HCT116 (cell line): ENCODE measurements around the gene ORC5. TPM values are rescaled to one million over a fixed set of nuclear protein-coding genes. Genes with fewer than 3 reads are reported as not detected.

Experiments used
- ATAC-seq: fragments of 200-7000 bp; cut with Tn5 transposase; 2 replicates; pipeline ENCODE4 v1.9.1; 2020; ENCODE audit warnings: mild to moderate bottlenecking, moderate library complexity
- BruUV-seq: library from RNA; stranded (reverse); fragments of 400-500 nt; replicated peaks from 2 replicates; lab custom pipeline; 2021; lab: Mats Ljungman, UMichigan
- CTCF ChIA-PET: fragments of 300-600 bp; sonication (Branson Sonifier 250); formaldehyde crosslinking; loops from one replicate; lab custom pipeline; 2021; ENCODE audit warnings: antibody characterized with exemption; lab: Charles Lee
- POLR2A ChIA-PET: fragments of 300-600, 350-600 bp; sonication (Branson Sonifier 250); formaldehyde crosslinking; loops from one replicate; lab custom pipeline; 2021; ENCODE audit warnings: antibody characterized with exemption; lab: Charles Lee
- RAD21 ChIA-PET, 2 experiments: fragments of 300-600 bp; sonication (Branson Sonifier 250); formaldehyde crosslinking; loops; one replicate each; lab custom pipeline; 2023; ENCODE audit warnings: low total read pairs in 2 of 2; ENCODE audit not compliant: uncharacterized antibody in 2 of 2, unreplicated experiment in 2 of 2, low non-redundant PET in 1 of 2; lab: Charles Lee
- DNase-seq: peaks from one replicate; pipeline ENCODE4 v3.0.0-alpha.2; 2010; ENCODE audit warnings: low read depth, low spot score
- H2AFZ ChIP-seq: fragments of 200-600 bp; shearing (Covaris generic), sonication (generic); 2 replicates; pipeline ENCODE4 v1.6.1; 2017; ENCODE audit warnings: low read depth, mixed run types, mixed read lengths, antibody characterized with exemption, low read length; ENCODE audit not compliant: poor library complexity, severe bottlenecking
- H3K27ac ChIP-seq: 2 replicates; pipeline ENCODE4 v1.5.1; 2012; ENCODE audit warnings: low read depth, low read length
- H3K27me3 ChIP-seq: fragments of 200-600 bp; sonication (generic); 2 replicates; pipeline ENCODE4 v1.6.1; 2016; ENCODE audit warnings: mixed run types, low read length, mixed read lengths; ENCODE audit not compliant: insufficient read depth
- H3K36me3 ChIP-seq, 2 experiments: fragments of 200-500 bp in 1 of 2; fragments of 200-600 bp in 1 of 2; sonication (Bioruptor generic) in 1 of 2; sonication (generic) in 1 of 2; 2 replicates each; pipeline versions ENCODE4 v1.5.1 to v1.6.1; 2014 to 2016; ENCODE audit warnings: low read length in 2 of 2, inconsistent platforms in 1 of 2, mixed read lengths in 1 of 2, mixed run types in 1 of 2; ENCODE audit not compliant: insufficient read depth in 2 of 2, control insufficient read depth in 1 of 2
- H3K4me1 ChIP-seq, 2 experiments: fragments of 200-600 bp in 1 of 2; sonication (generic) in 1 of 2; 2 replicates each; pipeline versions ENCODE4 v1.5.1 to v1.6.1; 2012 to 2017; ENCODE audit warnings: low read length in 2 of 2, inconsistent platforms in 1 of 2, mild to moderate bottlenecking in 1 of 2, mixed read lengths in 1 of 2, mixed run types in 1 of 2, moderate library complexity in 1 of 2; ENCODE audit not compliant: insufficient read depth in 2 of 2, control insufficient read depth in 1 of 2
- H3K4me2 ChIP-seq: fragments of 200-600 bp; sonication (generic); 2 replicates; pipeline ENCODE4 v1.6.1; 2017; ENCODE audit warnings: mixed run types, low read length, mixed read lengths
- H3K4me3 ChIP-seq, 2 experiments: fragments of 200-600 bp in 1 of 2; sonication (generic) in 1 of 2; replicated peaks in 1 of 2; 2 replicates each; pipeline ENCODE4 v1.5.1; 2011 to 2016; ENCODE audit warnings: low read length in 2 of 2, control low read depth in 1 of 2, low read depth in 1 of 2, mild to moderate bottlenecking in 1 of 2, mixed read lengths in 1 of 2, mixed run types in 1 of 2
- H3K79me2 ChIP-seq: fragments of 200-600 bp; sonication (generic); 2 replicates; pipeline ENCODE4 v1.6.1; 2017; ENCODE audit warnings: mild to moderate bottlenecking, mixed run types, low read length, moderate library complexity, mixed read lengths; ENCODE audit not compliant: insufficient read depth
- H3K9ac ChIP-seq: fragments of 200-600 bp; sonication (generic); 2 replicates; pipeline ENCODE4 v1.6.1; 2016; ENCODE audit warnings: low read length, mixed read lengths
- H3K9me2 ChIP-seq: fragments of 200-600 bp; sonication (generic), shearing (Covaris generic); 2 replicates; pipeline ENCODE4 v1.6.1; 2017; ENCODE audit warnings: mixed run types, mild to moderate bottlenecking, moderate library complexity; ENCODE audit not compliant: insufficient read depth
- H3K9me3 ChIP-seq, 2 experiments: fragments of 200-500 bp in 1 of 2; fragments of 200-600 bp in 1 of 2; sonication (Bioruptor generic) in 1 of 2; sonication (generic) in 1 of 2; 2 replicates each; pipeline ENCODE4 v1.6.1; 2014 to 2017; ENCODE audit warnings: low read length in 2 of 2, mixed read lengths in 2 of 2, inconsistent platforms in 1 of 2, low read depth in 1 of 2, mild to moderate bottlenecking in 1 of 2, mixed run types in 1 of 2, moderate library complexity in 1 of 2; ENCODE audit not compliant: control insufficient read depth in 1 of 2, insufficient read depth in 1 of 2
- H4K20me1 ChIP-seq: fragments of 200-600 bp; sonication (generic), shearing (Covaris generic); 2 replicates; pipeline ENCODE4 v1.6.1; 2017; ENCODE audit warnings: mixed run types, mild to moderate bottlenecking, moderate library complexity; ENCODE audit not compliant: insufficient read depth
- CBX3 ChIP-seq: IDR thresholded peaks from 2 replicates; pipeline ENCODE4 v1.6.1; 2012; ENCODE audit warnings: low read depth
- CEBPB ChIP-seq: IDR thresholded peaks from 2 replicates; pipeline ENCODE4 v1.6.1; 2012; ENCODE audit warnings: low read depth
- ELF1 ChIP-seq: IDR thresholded peaks from 2 replicates; pipeline ENCODE4 v1.6.1; 2012; ENCODE audit warnings: low read depth, borderline replicate concordance
- EZH2 ChIP-seq: fragments of 200-600 bp; sonication (generic); IDR thresholded peaks from 2 replicates; pipeline ENCODE4 v1.6.1; 2017; ENCODE audit warnings: antibody characterized with exemption, mixed run types
- EZH2phosphoT487 ChIP-seq: fragments of 200-600 bp; IDR thresholded peaks from 2 replicates; pipeline ENCODE4 v1.6.1; 2018; ENCODE audit warnings: antibody characterized with exemption, borderline replicate concordance
- FOSL1 ChIP-seq: IDR thresholded peaks from 2 replicates; pipeline ENCODE4 v1.6.1; 2012; ENCODE audit warnings: low read depth
- POLR2A ChIP-seq: IDR thresholded peaks from 2 replicates; pipeline ENCODE4 v1.7.0; 2011; ENCODE audit warnings: borderline replicate concordance; ENCODE audit not compliant: insufficient read depth, insufficient read length; ENCODE audit errors: extremely low read depth
- POLR2AphosphoS5 ChIP-seq: IDR thresholded peaks from 2 replicates; pipeline ENCODE4 v1.6.1; 2011; ENCODE audit warnings: mild to moderate bottlenecking, low read depth, low read length, moderate library complexity
- RAD21 ChIP-seq: IDR thresholded peaks from 2 replicates; pipeline ENCODE4 v1.6.1; 2012; ENCODE audit warnings: low read depth, mild to moderate bottlenecking
- SIN3A ChIP-seq: IDR thresholded peaks from 2 replicates; pipeline ENCODE4 v1.6.1; 2012; ENCODE audit warnings: low read depth
- SRF ChIP-seq: IDR thresholded peaks from 2 replicates; pipeline ENCODE4 v1.6.1; 2012; ENCODE audit warnings: low read depth
- TCF7L2 ChIP-seq: IDR thresholded peaks from 2 replicates; pipeline ENCODE4 v1.7.0; 2011; ENCODE audit warnings: borderline replicate concordance, inconsistent platforms; ENCODE audit not compliant: insufficient read depth, insufficient read length; ENCODE audit errors: extremely low read depth
- YY1 ChIP-seq: IDR thresholded peaks from 2 replicates; pipeline ENCODE4 v1.6.1; 2011; ENCODE audit warnings: low read length, low read depth, moderate library complexity, mild to moderate bottlenecking; ENCODE audit not compliant: insufficient replicate concordance; ENCODE audit errors: extremely low read depth
- ZNF274 ChIP-seq: fragments of 200-500 bp; sonication (Bioruptor generic); IDR thresholded peaks from 2 replicates; pipeline ENCODE4 v1.6.1; 2014; ENCODE audit warnings: mild to moderate bottlenecking, low read depth, low read length, inconsistent platforms
- intact Hi-C: fragments of 100-400 bp; cut with micrococcal nuclease; formaldehyde crosslinking; loops from 2 replicates; pipeline ENCODE4 v1.10.0; 2022
- total RNA-seq: library from RNA; stranded (reverse); gene quantifications from one replicate; pipeline ENCODE4 v1.2.1, GENCODE V29; 2021; ENCODE audit not compliant: unreplicated experiment
- TF ChIP-seq, protein P1 (sequence below): IDR thresholded peaks from 2 replicates; pipeline ENCODE4 v1.6.1; 2012
- TF ChIP-seq, protein P2 (sequence below): IDR thresholded peaks from 2 replicates; pipeline ENCODE4 v1.6.1; 2012; ENCODE audit warnings: low read depth

ORC5 gene
- total RNA-seq, 1 experiment from 2014 or later, result 30.2 TPM

DNA sequence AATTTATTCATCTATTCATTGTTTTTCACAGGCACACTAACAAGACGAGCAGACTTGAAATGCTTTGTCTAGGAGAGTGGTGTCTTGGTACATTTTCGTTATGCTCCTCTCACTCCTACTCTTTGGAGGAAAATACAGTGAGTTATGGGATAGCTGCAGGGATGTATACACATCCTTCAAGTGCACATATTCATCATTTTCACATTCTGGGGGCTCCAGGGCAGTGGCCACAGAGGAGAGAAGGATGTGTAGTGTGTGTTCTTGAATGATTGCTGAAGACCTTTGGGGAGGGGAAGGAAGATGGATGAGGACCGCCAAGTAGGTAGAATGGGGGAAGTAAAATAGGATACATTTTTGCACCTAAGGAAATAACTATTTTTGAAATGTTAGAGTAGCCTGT lies 34.8 kb upstream of the ORC5 start:
- ChIA-PET RAD21 (no interaction called here), CTCF (no interaction called here), POLR2A (no interaction called here)
- Histone ChIP-seq H3K4me3 (no peak overlapping the region), H3K79me2 (no peaks in the 10 kb centered on the region), H2AFZ (no peak overlapping the region), H3K9ac (no peak overlapping the region), H3K4me1 (no peaks in the 10 kb centered on the region), H4K20me1 (no peaks in the 10 kb centered on the region), H3K27ac (no peak overlapping the region), H3K36me3 (no peaks in the 10 kb centered on the region), H3K4me2 (no peak overlapping the region), H3K27me3 (peaks cover 50% of the 10 kb centered on the region), H3K9me2 (no peaks in the 10 kb centered on the region), H3K9me3 (no peaks in the 10 kb centered on the region)
- BruUV-seq, result no TSS peak
- ATAC-seq (no peak), DNase-seq (no peak)
- TF ChIP-seq CEBPB (no peak), SRF (no peak), CBX3 (no peak), SIN3A (no peak), YY1 (no peak), FOSL1 (no peak), ELF1 (no peak), POLR2AphosphoS5 (no peak), POLR2A (no peak), EZH2phosphoT487 (no peak), RAD21 (no peak), TCF7L2 (no peak), ZNF274 (no peak), EZH2 (no peak)
- TF ChIP-seq, protein P1, sequence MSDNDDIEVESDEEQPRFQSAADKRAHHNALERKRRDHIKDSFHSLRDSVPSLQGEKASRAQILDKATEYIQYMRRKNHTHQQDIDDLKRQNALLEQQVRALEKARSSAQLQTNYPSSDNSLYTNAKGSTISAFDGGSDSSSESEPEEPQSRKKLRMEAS, result no peak
- TF ChIP-seq, protein P2, sequence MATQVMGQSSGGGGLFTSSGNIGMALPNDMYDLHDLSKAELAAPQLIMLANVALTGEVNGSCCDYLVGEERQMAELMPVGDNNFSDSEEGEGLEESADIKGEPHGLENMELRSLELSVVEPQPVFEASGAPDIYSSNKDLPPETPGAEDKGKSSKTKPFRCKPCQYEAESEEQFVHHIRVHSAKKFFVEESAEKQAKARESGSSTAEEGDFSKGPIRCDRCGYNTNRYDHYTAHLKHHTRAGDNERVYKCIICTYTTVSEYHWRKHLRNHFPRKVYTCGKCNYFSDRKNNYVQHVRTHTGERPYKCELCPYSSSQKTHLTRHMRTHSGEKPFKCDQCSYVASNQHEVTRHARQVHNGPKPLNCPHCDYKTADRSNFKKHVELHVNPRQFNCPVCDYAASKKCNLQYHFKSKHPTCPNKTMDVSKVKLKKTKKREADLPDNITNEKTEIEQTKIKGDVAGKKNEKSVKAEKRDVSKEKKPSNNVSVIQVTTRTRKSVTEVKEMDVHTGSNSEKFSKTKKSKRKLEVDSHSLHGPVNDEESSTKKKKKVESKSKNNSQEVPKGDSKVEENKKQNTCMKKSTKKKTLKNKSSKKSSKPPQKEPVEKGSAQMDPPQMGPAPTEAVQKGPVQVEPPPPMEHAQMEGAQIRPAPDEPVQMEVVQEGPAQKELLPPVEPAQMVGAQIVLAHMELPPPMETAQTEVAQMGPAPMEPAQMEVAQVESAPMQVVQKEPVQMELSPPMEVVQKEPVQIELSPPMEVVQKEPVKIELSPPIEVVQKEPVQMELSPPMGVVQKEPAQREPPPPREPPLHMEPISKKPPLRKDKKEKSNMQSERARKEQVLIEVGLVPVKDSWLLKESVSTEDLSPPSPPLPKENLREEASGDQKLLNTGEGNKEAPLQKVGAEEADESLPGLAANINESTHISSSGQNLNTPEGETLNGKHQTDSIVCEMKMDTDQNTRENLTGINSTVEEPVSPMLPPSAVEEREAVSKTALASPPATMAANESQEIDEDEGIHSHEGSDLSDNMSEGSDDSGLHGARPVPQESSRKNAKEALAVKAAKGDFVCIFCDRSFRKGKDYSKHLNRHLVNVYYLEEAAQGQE, result no peak
- intact Hi-C loops, result no loop called here
